Measurements from ENCODE around the gene UGT1A9. TPM values are rescaled to one million over a fixed set of nuclear protein-coding genes. Genes with fewer than 3 reads are reported as not detected.

The UGT1A9 gene
- total and polyA plus RNA-seq, 2 donors (not counting 1 experiment from before 2014, with no cell fraction given): not detected

- H3K9ac ChIP-seq (ENCODE audit: insufficient read depth, low read length): no peak overlapping the region
- no peaks in the 10 kb centered on the region for H3K36me3 ChIP-seq (ENCODE audit: control insufficient read depth, insufficient read depth, low read length)
- no peaks in the 10 kb centered on the region for H3K4me1 ChIP-seq (ENCODE audit: control insufficient read depth, extremely low read depth, insufficient read depth, low read length)
- H3K79me2 ChIP-seq (ENCODE audit: control insufficient read depth, insufficient read depth, low read length): no peaks in the 10 kb centered on the region
- DNase-seq (ENCODE audit: low read depth in 2 of 2): peak in 1 of 2 donors; percentile 67
- H3K27me3 ChIP-seq (ENCODE audit: control insufficient read depth, insufficient read depth, low read length): no peaks in the 10 kb centered on the region
- H3K9me3 ChIP-seq (ENCODE audit: control insufficient read depth, insufficient read depth, low read depth, low read length): no peaks in the 10 kb centered on the region
- no peak overlapping the region for H3K27ac ChIP-seq (ENCODE audit: insufficient read depth, low read length)
- no peak for TF ChIP-seq EZH2 (IDR thresholded peaks at IDR 0.05; ENCODE audit: low read length, missing control alignments)
- no peak for TF ChIP-seq CTCF (conservative IDR thresholded peaks at IDR 0.05 in 1 of 2, IDR thresholded peaks at IDR 0.05 in 1 of 2; ENCODE audit: low read depth in 1 of 2, low read length in 2 of 2)
- no peak overlapping the region for H2AFZ ChIP-seq (ENCODE audit: low read length)
- no peaks in the 10 kb centered on the region for H4K20me1 ChIP-seq (ENCODE audit: control insufficient read depth, extremely low read depth, insufficient read depth, low read length)
- H3K4me3 ChIP-seq (replicated peaks in 1 of 4; ENCODE audit: control extremely low read depth in 1 of 4, insufficient read depth in 1 of 4, low read depth in 3 of 4, low read length in 4 of 4): no peak overlapping the region
- H3K4me2 ChIP-seq (ENCODE audit: extremely low read depth, insufficient read depth, low read length): no peak overlapping the region
Observed at GRCh38 chr2:233707940-233708644, 36.4 kb downstream of the UGT1A9 start.

GRCh38 chr2:233708942-233709341, 37.2 kb downstream of the UGT1A9 start:
- no peak for DNase-seq (ENCODE audit: low read depth in 2 of 2)
- Histone ChIP-seq H3K9me3 (ENCODE audit: control insufficient read depth, insufficient read depth, low read depth, low read length) (no peaks in the 10 kb centered on the region), H3K4me1 (ENCODE audit: control insufficient read depth, extremely low read depth, insufficient read depth, low read length) (no peaks in the 10 kb centered on the region)

More at GRCh38 chr2:233708942-233709341, 37.2 kb downstream of the UGT1A9 start:
- Histone ChIP-seq H2AFZ (ENCODE audit: low read length) (no peak overlapping the region), H3K79me2 (ENCODE audit: control insufficient read depth, insufficient read depth, low read length) (no peaks in the 10 kb centered on the region), H3K27ac (ENCODE audit: insufficient read depth, low read length) (no peak overlapping the region), H3K4me2 (ENCODE audit: extremely low read depth, insufficient read depth, low read length) (no peak overlapping the region), H3K27me3 (ENCODE audit: control insufficient read depth, insufficient read depth, low read length) (peaks cover under 1% of the 10 kb centered on the region), H3K9ac (ENCODE audit: insufficient read depth, low read length) (no peak overlapping the region), H3K4me3 (replicated peaks in 1 of 4; ENCODE audit: control extremely low read depth in 1 of 4, insufficient read depth in 1 of 4, low read depth in 3 of 4, low read length in 4 of 4) (no peak overlapping the region), H3K36me3 (ENCODE audit: control insufficient read depth, insufficient read depth, low read length) (no peaks in the 10 kb centered on the region), H4K20me1 (ENCODE audit: control insufficient read depth, extremely low read depth, insufficient read depth, low read length) (no peaks in the 10 kb centered on the region)
- no peak for TF ChIP-seq EZH2 (IDR thresholded peaks at IDR 0.05; ENCODE audit: low read length, missing control alignments)
- no peak for TF ChIP-seq CTCF (conservative IDR thresholded peaks at IDR 0.05 in 1 of 2, IDR thresholded peaks at IDR 0.05 in 1 of 2; ENCODE audit: low read depth in 1 of 2, low read length in 2 of 2)

All from fibroblast of lung (primary cell).